ENCODE results near the gene CRHR2. TPM values are rescaled to one million over a fixed set of nuclear protein-coding genes. Genes with fewer than 3 reads are reported as not detected.

CRHR2 gene
- total RNA-seq, 1 donor from 2014 or later = not detected

DNA sequence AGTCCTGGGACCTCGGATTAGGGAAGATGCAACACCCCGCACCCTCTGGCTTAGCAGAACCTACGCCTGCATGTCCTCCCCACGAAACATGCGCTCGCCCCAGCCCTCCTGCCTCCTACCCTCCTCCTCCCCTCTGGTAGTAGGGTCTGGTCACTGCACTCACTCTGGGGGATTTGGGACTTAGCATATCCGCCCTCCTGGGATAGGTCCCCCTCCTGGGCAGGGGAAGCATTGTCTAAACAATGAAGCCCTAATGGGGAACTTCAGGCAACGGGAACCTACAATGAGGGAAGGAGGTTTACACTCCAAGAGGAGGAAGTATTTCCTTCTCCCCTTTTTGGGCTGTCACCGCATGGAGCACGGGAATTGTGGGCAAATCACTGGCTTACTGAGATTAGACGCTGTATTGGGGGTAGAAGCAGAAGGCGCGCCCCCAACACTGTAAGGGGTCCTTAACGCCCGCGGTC lies 892 bp downstream of the CRHR2 start:
- Histone ChIP-seq H3K27me3 (no peaks in the 10 kb centered on the region), H3K4me1 (peaks cover 18% of the 10 kb centered on the region), H3K27ac (no peak overlapping the region), H3K36me3 (no peaks in the 10 kb centered on the region), H3K4me3 (peak overlapping the region; percentile 39 to 50), H3K9me3 (no peaks in the 10 kb centered on the region)
- intact Hi-C loops (cut with DNase I) = no loop called here
- no peak for DNase-seq (ENCODE audit: extremely low spot score in 2 of 2)
- TF ChIP-seq POLR2A (IDR thresholded peaks at IDR 0.05) = no peak
- TF ChIP-seq, protein P1, sequence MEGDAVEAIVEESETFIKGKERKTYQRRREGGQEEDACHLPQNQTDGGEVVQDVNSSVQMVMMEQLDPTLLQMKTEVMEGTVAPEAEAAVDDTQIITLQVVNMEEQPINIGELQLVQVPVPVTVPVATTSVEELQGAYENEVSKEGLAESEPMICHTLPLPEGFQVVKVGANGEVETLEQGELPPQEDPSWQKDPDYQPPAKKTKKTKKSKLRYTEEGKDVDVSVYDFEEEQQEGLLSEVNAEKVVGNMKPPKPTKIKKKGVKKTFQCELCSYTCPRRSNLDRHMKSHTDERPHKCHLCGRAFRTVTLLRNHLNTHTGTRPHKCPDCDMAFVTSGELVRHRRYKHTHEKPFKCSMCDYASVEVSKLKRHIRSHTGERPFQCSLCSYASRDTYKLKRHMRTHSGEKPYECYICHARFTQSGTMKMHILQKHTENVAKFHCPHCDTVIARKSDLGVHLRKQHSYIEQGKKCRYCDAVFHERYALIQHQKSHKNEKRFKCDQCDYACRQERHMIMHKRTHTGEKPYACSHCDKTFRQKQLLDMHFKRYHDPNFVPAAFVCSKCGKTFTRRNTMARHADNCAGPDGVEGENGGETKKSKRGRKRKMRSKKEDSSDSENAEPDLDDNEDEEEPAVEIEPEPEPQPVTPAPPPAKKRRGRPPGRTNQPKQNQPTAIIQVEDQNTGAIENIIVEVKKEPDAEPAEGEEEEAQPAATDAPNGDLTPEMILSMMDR (IDR thresholded peaks at IDR 0.05) = no peak
- TF ChIP-seq POLR2AphosphoS5 (IDR thresholded peaks at IDR 0.05; ENCODE audit: insufficient read depth in 1 of 2, low read depth in 1 of 2) = no peak

DNA sequence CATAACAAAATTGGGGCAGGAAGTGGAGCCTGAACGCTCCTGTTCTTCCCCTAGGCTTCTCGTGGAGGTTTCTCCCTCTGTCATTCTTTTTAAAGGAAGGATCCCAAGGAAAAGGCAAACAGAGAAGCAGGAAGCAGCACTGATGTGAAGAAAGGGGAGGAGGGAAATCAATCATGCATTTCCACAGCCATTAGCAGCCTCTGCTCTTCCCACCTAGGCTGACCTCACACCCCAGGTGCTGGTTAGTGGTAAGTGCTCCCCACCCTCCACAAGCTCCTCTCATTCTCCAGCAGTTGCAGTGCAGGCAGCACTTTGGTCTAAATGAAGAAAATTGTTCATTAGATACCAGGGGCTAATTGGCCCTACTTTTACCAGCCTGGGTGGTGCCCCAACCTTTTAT lies 2.6 kb downstream of the CRHR2 start:
- no peaks in the 10 kb centered on the region for H3K27me3 ChIP-seq

DNA sequence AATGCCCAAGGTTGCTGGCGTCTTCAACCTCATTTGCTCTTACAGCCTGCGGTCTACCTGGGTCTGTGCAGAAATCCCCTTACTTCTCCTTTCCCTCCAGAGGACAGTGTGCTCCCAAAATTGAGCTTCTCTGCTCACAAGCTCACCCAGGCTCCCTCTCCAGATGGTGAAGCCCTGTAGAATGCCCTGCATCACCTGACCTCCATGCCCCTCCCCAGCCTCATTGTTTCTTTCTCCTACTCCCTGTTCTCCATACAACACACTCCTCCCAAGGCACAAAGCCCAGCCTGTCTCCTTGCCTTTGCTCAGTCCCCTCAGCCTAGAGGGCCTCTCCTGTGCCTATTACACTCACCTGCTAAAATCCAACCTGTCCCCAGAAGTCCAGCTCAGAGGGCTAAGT lies 3.5 kb downstream of the CRHR2 start:
- DNase-seq (ENCODE audit: extremely low spot score in 2 of 2) = no peak
- Histone ChIP-seq H3K9me3 (no peaks in the 10 kb centered on the region), H3K27me3 (no peaks in the 10 kb centered on the region), H3K36me3 (no peaks in the 10 kb centered on the region), H3K27ac (no peak overlapping the region), H3K4me3 (no peak overlapping the region), H3K4me1 (peaks cover 18% of the 10 kb centered on the region)
- TF ChIP-seq, protein P1 (IDR thresholded peaks at IDR 0.05) = no peak
- TF ChIP-seq POLR2AphosphoS5 (IDR thresholded peaks at IDR 0.05; ENCODE audit: insufficient read depth in 1 of 2, low read depth in 1 of 2) (no peak), POLR2A (IDR thresholded peaks at IDR 0.05) (no peak)
- intact Hi-C loops (cut with DNase I) = no loop called here

More for the DNA sequence above, 2.6 kb downstream of the CRHR2 start:
- Histone ChIP-seq H3K4me1 (peaks cover 18% of the 10 kb centered on the region), H3K9me3 (no peaks in the 10 kb centered on the region), H3K27ac (no peak overlapping the region), H3K36me3 (no peaks in the 10 kb centered on the region), H3K4me3 (no peak overlapping the region)
- intact Hi-C loops (cut with DNase I) = no loop called here
- TF ChIP-seq POLR2A (IDR thresholded peaks at IDR 0.05) (no peak), POLR2AphosphoS5 (IDR thresholded peaks at IDR 0.05; ENCODE audit: insufficient read depth in 1 of 2, low read depth in 1 of 2) (no peak)
- TF ChIP-seq, protein P1 (IDR thresholded peaks at IDR 0.05) = no peak
- no peak for DNase-seq (ENCODE audit: extremely low spot score in 2 of 2)

DNA sequence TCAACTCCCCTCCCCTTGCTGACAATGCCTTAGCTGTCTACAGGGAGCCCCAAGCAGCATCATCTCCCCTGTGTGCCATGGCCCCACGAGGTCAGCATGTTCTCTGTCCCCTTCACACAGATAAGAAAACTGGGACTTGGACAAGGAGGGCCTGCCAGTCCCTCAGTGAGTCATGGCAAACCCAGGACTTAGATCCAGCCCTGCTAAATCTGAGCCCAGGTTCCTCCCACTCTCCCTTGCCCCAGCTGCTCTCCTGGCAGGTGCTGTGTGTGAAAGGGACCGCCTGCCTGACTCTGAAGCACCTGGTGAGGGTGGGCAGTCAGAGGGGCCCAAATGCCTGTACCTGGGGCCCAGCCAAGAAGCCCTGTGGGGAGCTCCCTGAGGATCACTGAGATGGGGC lies 7.4 kb downstream of the CRHR2 start:
- TF ChIP-seq, protein P1 (IDR thresholded peaks at IDR 0.05) = no peak
- TF ChIP-seq POLR2AphosphoS5 (IDR thresholded peaks at IDR 0.05; ENCODE audit: insufficient read depth in 1 of 2, low read depth in 1 of 2) = no peak
- no peak for TF ChIP-seq POLR2A (IDR thresholded peaks at IDR 0.05)
- intact Hi-C loops (cut with DNase I) = no loop called here
- H3K4me1 ChIP-seq = no peaks in the 10 kb centered on the region
- H3K36me3 ChIP-seq = no peaks in the 10 kb centered on the region
- H3K4me3 ChIP-seq = no peak overlapping the region
- H3K9me3 ChIP-seq = no peaks in the 10 kb centered on the region
- H3K27me3 ChIP-seq = no peaks in the 10 kb centered on the region
- no peak overlapping the region for H3K27ac ChIP-seq
- DNase-seq (ENCODE audit: extremely low spot score in 2 of 2) = no peak

DNA sequence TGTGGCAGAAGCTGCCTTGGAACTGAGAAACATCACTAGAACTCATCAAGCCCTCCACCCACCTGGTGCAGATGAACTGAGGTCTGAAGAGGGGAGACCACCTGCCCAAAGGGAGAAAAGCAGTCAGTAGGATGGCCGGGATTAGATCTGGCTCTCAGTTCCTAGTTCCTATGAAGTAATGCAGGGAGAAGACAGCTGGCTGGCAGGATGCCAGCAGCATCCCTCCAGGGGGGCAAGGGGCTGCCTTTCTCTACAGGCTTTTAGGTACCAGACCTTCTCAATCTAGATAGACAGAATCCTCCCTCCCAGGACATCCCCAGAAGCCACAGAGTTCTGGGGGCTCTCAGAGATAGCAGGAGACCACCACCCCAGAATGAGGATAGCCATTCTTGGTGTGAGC lies 7.8 kb downstream of the CRHR2 start:
- TF ChIP-seq, protein P1 (IDR thresholded peaks at IDR 0.05) = no peak
- TF ChIP-seq POLR2AphosphoS5 (IDR thresholded peaks at IDR 0.05; ENCODE audit: insufficient read depth in 1 of 2, low read depth in 1 of 2) = no peak
- no peak for TF ChIP-seq POLR2A (IDR thresholded peaks at IDR 0.05)
- no peak overlapping the region for H3K4me3 ChIP-seq
- no peak overlapping the region for H3K27ac ChIP-seq
- intact Hi-C loops (cut with DNase I) = no loop called here
- no peaks in the 10 kb centered on the region for H3K27me3 ChIP-seq
- H3K36me3 ChIP-seq = no peaks in the 10 kb centered on the region
- no peaks in the 10 kb centered on the region for H3K9me3 ChIP-seq
- H3K4me1 ChIP-seq = no peaks in the 10 kb centered on the region
- no peak for DNase-seq (ENCODE audit: extremely low spot score in 2 of 2)

Measured in vagina (tissue), 2 donors.